Breast epithelium (tissue), 3 donors: Measurements from ENCODE around the gene PRSS8.

Experiments
- POLR2A ChIP-seq: fragments of 450-650 bp; IDR thresholded peaks from one replicate; pipeline ENCODE4 v1.6.1; 2016; ENCODE audit warnings: antibody characterized with exemption, mild to moderate bottlenecking, moderate library complexity
- POLR2AphosphoS5 ChIP-seq, 3 donors: sonication (generic); formaldehyde crosslinking; IDR thresholded peaks; one replicate each; pipeline ENCODE4 v1.6.1; 2017; ENCODE audit warnings: antibody characterized with exemption in 3 of 3

- no peak for TF ChIP-seq POLR2AphosphoS5 (IDR thresholded peaks at IDR 0.05)
- TF ChIP-seq POLR2A = no peak
Measured at GRCh38 chr16:31114468-31114867, 21.1 kb downstream of the PRSS8 start.
